ENCODE measurements around the gene UQCRC1.

Gene UQCRC1

GRCh38 chr3:48562367-48563095 is 46.9 kb downstream of the UQCRC1 start:
- TF ChIP-seq CTCF (IDR thresholded peaks at IDR 0.05), result no peak
- no peak overlapping the region for H3K27ac ChIP-seq
- no peaks in the 10 kb centered on the region for H3K27me3 ChIP-seq
- peaks cover 0 to 45% (median 27%) of the 10 kb centered on the region in 4 donors for H3K4me1 ChIP-seq
- no peaks in the 10 kb centered on the region for H3K9me3 ChIP-seq
- H3K36me3 ChIP-seq, result no peaks in the 10 kb centered on the region
- intact Hi-C loops (cut with DNase I; ENCODE audit: low total_unique reads), result no loop called here
- no peak for DNase-seq
- H3K4me3 ChIP-seq, result no peak overlapping the region

GRCh38 chr3:48561045-48561736 is 48.3 kb downstream of the UQCRC1 start:
- TF ChIP-seq CTCF (IDR thresholded peaks at IDR 0.05), result peak in 1 of 2 experiments; percentile 17
- Histone ChIP-seq H3K27me3 (no peaks in the 10 kb centered on the region), H3K36me3 (no peaks in the 10 kb centered on the region), H3K4me3 (peak overlapping the region; percentile 44 to 52), H3K4me1 (peaks cover 0 to 52% (median 33%) of the 10 kb centered on the region in 4 donors), H3K9me3 (no peaks in the 10 kb centered on the region), H3K27ac (peak overlapping the region; percentile 65 to 75)
- peak; percentile 59 to 89 for DNase-seq
- intact Hi-C loops (cut with DNase I; ENCODE audit: low total_unique reads), result no loop called here

- H3K36me3 ChIP-seq, result no peaks in the 10 kb centered on the region
- no peak for TF ChIP-seq CTCF (IDR thresholded peaks at IDR 0.05)
- no peaks in the 10 kb centered on the region for H3K9me3 ChIP-seq
- no peaks in the 10 kb centered on the region for H3K27me3 ChIP-seq
- peak overlapping the region; percentile 65 to 75 for H3K27ac ChIP-seq
- intact Hi-C loops (cut with DNase I; ENCODE audit: low total_unique reads), result no loop called here
- H3K4me1 ChIP-seq, result peaks cover 0 to 54% (median 38%) of the 10 kb centered on the region in 4 donors
- DNase-seq, result peak; percentile 34 to 83
- peak overlapping the region; percentile 44 to 52 for H3K4me3 ChIP-seq
Observed at GRCh38 chr3:48560648-48561018, 48.8 kb downstream of the UQCRC1 start.

- H3K4me3 ChIP-seq, result no peak overlapping the region
- H3K4me1 ChIP-seq, result peaks cover 0 to 54% (median 40%) of the 10 kb centered on the region in 4 donors
- H3K9me3 ChIP-seq, result no peaks in the 10 kb centered on the region
- DNase-seq, result peak; percentile 73 to 80
- H3K27ac ChIP-seq, result peak overlapping the region; percentile 65 to 75
- H3K27me3 ChIP-seq, result no peaks in the 10 kb centered on the region
- intact Hi-C loops (cut with DNase I; ENCODE audit: low total_unique reads), result loop anchor here (5.0 kb wide), 1 partner anchor 34 kb away; no protein-coding TSS in a partner anchor
- TF ChIP-seq CTCF (IDR thresholded peaks at IDR 0.05), result no peak
- H3K36me3 ChIP-seq, result no peaks in the 10 kb centered on the region
Observed at GRCh38 chr3:48558493-48559134, 50.8 kb downstream of the UQCRC1 start.

- Histone ChIP-seq H3K27me3 (no peaks in the 10 kb centered on the region), H3K4me1 (peaks cover 0 to 54% (median 40%) of the 10 kb centered on the region in 4 donors), H3K4me3 (peak within 1 kb of the TSS; percentile 57 to 67), H3K36me3 (no peaks in the 10 kb centered on the region), H3K9me3 (no peaks in the 10 kb centered on the region), H3K27ac (peak within 1 kb of the TSS; percentile 75)
- TF ChIP-seq CTCF (IDR thresholded peaks at IDR 0.05), result peak in 1 of 2 experiments; percentile 10
- peak; percentile 99 to 100 for DNase-seq
- intact Hi-C loops (cut with DNase I; ENCODE audit: low total_unique reads), result loop anchor here (5.0 kb wide), 1 partner anchor 35 kb away; no protein-coding TSS in a partner anchor
Observed at GRCh38 chr3:48556796-48557626, 52.4 kb downstream of the UQCRC1 start, which contains the start of gene PFKFB4. Gene PFKFB4, minus strand, starts transcription at chr3:48556803. Its CDS starts 26 bp downstream, at chr3:48556777.

Data from tibial artery (tissue), 4 donors.